ENCODE data around the gene AARS2.

The AARS2 gene

DNA sequence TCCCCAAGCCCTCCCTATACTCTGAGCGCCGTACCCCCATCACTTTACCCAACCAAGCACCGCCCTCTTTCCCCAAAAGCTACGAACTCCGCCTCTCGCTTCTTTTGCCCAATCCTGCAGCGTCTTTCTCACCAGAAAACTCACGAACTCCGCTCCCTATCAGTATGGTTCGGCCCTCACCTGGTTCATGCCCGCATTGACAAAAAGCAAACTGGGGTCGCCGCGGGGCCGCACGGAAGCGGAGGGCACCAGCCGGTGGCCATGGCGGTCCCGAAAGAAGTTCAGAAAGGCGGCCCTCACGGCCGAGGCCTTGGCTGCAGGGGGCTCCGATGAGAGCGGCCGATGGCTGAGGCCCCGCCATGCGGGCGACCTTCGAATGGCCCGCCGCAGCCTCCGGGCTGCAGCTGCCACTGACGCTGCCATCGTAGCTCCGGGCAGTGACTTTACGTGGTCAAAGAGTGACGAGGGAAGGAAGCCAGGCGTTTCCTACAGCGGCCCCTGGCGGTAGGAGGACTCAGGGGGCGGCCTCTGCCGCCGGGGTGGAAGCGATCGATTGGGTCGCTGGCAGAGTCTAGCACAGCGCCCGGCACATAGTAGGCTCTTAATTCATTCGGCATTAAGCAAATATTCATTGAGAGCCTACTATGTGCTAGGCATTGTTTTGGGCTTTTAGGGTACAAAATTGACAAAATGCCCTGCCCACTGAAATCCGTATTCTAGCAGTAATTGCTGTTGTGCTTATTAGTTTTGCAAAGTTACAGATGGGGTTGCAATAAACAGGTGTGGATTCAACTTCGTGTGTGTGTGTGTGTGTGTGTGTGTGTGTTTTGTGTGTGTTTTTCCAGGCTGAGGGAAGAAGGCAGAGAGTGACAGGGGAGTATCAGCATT, at the start of gene AARS2:
Gene AARS2 (minus strand): TSS at position 447 of the 888 bp plus-strand sequence. CDS start 24 bp downstream, at position 423.
- peak within 1 kb of the TSS; percentile 92 for H3K4me3 ChIP-seq (ENCODE audit: low read depth, low read length)
- peak; percentile 94 for DNase-seq (ENCODE audit: low read depth)
- TF ChIP-seq, protein P1, sequence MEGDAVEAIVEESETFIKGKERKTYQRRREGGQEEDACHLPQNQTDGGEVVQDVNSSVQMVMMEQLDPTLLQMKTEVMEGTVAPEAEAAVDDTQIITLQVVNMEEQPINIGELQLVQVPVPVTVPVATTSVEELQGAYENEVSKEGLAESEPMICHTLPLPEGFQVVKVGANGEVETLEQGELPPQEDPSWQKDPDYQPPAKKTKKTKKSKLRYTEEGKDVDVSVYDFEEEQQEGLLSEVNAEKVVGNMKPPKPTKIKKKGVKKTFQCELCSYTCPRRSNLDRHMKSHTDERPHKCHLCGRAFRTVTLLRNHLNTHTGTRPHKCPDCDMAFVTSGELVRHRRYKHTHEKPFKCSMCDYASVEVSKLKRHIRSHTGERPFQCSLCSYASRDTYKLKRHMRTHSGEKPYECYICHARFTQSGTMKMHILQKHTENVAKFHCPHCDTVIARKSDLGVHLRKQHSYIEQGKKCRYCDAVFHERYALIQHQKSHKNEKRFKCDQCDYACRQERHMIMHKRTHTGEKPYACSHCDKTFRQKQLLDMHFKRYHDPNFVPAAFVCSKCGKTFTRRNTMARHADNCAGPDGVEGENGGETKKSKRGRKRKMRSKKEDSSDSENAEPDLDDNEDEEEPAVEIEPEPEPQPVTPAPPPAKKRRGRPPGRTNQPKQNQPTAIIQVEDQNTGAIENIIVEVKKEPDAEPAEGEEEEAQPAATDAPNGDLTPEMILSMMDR (IDR thresholded peaks at IDR 0.05; ENCODE audit: insufficient read depth, low read depth, low read length, missing control alignments): peak; percentile 99

DNA sequence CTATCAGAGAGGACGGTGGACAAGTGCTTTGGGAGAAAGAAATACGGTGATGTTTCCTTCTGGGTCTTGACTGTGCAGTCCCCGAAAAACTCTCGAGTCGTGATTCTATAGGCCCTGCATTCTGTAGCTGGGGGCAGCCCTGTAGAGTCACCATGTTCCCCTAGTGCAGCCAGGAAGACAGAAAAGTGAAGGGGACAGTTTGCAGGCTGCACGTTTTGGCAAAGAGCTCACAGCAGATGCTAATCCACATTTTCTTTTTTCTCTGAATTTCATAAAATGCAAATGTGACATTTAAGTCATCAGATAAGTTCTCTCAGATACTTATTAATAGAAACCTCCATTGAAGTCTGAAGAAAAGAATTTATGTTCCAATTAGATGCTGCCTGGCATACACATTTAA, 48.8 kb upstream of the AARS2 start:
- H3K4me3 ChIP-seq (ENCODE audit: low read depth, low read length): no peak overlapping the region

GRCh38 chr6:44359973-44360372, 46.8 kb upstream of the AARS2 start:
- no peak overlapping the region for H3K4me3 ChIP-seq (ENCODE audit: low read depth, low read length)
- no peak for DNase-seq (ENCODE audit: low read depth)
- TF ChIP-seq, protein P1 (IDR thresholded peaks at IDR 0.05; ENCODE audit: insufficient read depth, low read depth, low read length, missing control alignments): no peak

More for the DNA sequence above, 48.8 kb upstream of the AARS2 start:
- DNase-seq (ENCODE audit: low read depth): no peak
- TF ChIP-seq, protein P1 (IDR thresholded peaks at IDR 0.05; ENCODE audit: insufficient read depth, low read depth, low read length, missing control alignments): no peak

DNA sequence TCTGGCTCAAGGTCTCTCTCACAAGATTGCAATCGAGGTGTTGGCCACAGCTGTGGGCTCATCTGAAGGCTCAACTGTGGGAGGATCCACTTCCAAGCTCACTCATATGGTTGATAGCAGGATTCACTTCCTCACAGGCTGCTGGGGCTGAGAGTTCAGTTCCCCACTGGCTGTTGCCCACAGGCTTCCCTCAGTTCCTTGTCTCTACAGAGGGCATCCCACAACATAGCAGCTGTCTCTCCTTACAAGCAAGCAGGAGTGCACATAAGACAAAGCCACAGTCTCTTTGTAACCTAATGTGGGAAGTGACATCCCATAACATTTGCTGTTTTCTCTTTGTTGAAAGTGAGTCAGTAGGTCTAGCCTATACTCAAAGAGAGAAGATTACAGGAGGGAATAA, 43.3 kb upstream of the AARS2 start:
- no peak for DNase-seq (ENCODE audit: low read depth)
- TF ChIP-seq, protein P1 (IDR thresholded peaks at IDR 0.05; ENCODE audit: insufficient read depth, low read depth, low read length, missing control alignments): no peak
- H3K4me3 ChIP-seq (ENCODE audit: low read depth, low read length): no peak overlapping the region

DNA sequence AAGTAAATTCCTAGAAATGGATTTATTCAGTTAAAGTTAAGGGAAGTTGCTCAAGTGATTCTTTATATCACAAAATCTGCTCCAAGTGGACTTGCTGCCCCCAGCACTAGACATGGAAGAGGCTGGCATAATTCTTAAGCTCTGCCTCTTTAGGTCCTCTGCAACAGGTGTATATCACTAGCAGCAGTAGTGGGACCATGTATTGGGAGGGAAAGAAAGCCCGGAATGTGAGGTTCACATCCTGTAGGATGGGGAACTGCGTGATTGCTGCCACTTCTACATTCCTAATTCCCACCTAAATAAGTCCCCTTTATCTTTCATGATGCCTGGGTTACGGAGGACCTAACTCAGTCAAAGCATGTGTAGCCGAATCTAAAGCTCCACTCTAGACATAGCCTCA, 42.5 kb upstream of the AARS2 start:
- no peak overlapping the region for H3K4me3 ChIP-seq (ENCODE audit: low read depth, low read length)
- no peak for DNase-seq (ENCODE audit: low read depth)
- TF ChIP-seq, protein P1 (IDR thresholded peaks at IDR 0.05; ENCODE audit: insufficient read depth, low read depth, low read length, missing control alignments): no peak

DNA sequence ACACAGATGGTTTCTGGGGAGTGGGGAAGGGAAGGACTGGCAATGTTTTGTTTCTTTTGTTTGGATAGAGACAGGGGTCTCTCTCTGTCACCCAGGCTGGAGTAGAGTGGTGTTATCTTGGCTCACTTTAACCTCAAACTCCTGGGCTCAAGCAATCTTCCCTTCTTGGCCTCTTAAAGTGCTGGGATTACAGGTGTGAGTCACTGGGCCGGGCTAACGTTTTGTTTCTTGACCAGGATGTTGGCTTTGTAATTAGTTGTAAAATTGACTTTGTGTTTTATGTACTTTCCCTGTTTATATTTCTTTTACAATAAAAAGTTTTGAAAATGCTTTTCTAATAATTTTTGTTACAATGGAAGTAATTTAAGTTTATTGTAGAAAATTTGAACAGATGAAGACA, 40.2 kb upstream of the AARS2 start:
- TF ChIP-seq, protein P1 (IDR thresholded peaks at IDR 0.05; ENCODE audit: insufficient read depth, low read depth, low read length, missing control alignments): no peak
- no peak overlapping the region for H3K4me3 ChIP-seq (ENCODE audit: low read depth, low read length)
- DNase-seq (ENCODE audit: low read depth): no peak
